Measurements from ENCODE around the gene TMEM214.
A peak's percentile ranks its signal among the peaks of the same experiment; 100 is the strongest.

Gene TMEM214

GRCh38 chr2:27032495-27033252 lies at the start of gene TMEM214:
Gene TMEM214, plus strand, starts transcription at chr2:27032965. Its CDS starts 51 bp downstream, at chr2:27033016.
- Mint-ChIP-seq H3K4me3 (peak within 1 kb of the TSS; percentile 92), H3K27ac (ENCODE audit: low read depth) (peak within 1 kb of the TSS; percentile 89), H3K36me3 (ENCODE audit: insufficient read depth) (peaks cover 10% of the 10 kb centered on the region), H3K9me3 (no peaks in the 10 kb centered on the region), H3K27me3 (no peaks in the 10 kb centered on the region), H3K4me1 (peaks cover 52% of the 10 kb centered on the region)
- DNase-seq (ENCODE audit: low spot score in 2 of 2) (peak; percentile 43 to 50), ATAC-seq (replicated peaks; ENCODE audit: extremely low read depth, poor library complexity, severe bottlenecking) (peak; percentile 94)

- ATAC-seq (replicated peaks; ENCODE audit: extremely low read depth, poor library complexity, severe bottlenecking) (no peak), DNase-seq (ENCODE audit: low spot score in 2 of 2) (no peak)
- Mint-ChIP-seq H3K4me3 (no peak overlapping the region), H3K36me3 (ENCODE audit: insufficient read depth) (no peaks in the 10 kb centered on the region), H3K27ac (ENCODE audit: low read depth) (no peak overlapping the region), H3K4me1 (peaks cover 4% of the 10 kb centered on the region), H3K9me3 (no peaks in the 10 kb centered on the region), H3K27me3 (peaks cover 11% of the 10 kb centered on the region)
Observed at GRCh38 chr2:26983746-26984145, 49.0 kb upstream of the TMEM214 start.

- Mint-ChIP-seq H3K4me3 (no peak overlapping the region), H3K4me1 (peaks cover 4% of the 10 kb centered on the region), H3K27me3 (no peaks in the 10 kb centered on the region), H3K36me3 (ENCODE audit: insufficient read depth) (no peaks in the 10 kb centered on the region), H3K27ac (ENCODE audit: low read depth) (no peak overlapping the region), H3K9me3 (no peaks in the 10 kb centered on the region)
- ATAC-seq (replicated peaks; ENCODE audit: extremely low read depth, poor library complexity, severe bottlenecking) (no peak), DNase-seq (ENCODE audit: low spot score in 2 of 2) (no peak)
Observed at GRCh38 chr2:26985807-26986206, 47.0 kb upstream of the TMEM214 start.

- H3K27ac Mint-ChIP-seq (ENCODE audit: low read depth): no peak overlapping the region
Observed at GRCh38 chr2:26986576-26986975, 46.2 kb upstream of the TMEM214 start.

GRCh38 chr2:26988058-26988860 lies 44.5 kb upstream of the TMEM214 start:
- H3K27ac Mint-ChIP-seq (ENCODE audit: low read depth): no peak overlapping the region
- no peak for DNase-seq (ENCODE audit: low spot score in 2 of 2)
- ATAC-seq (replicated peaks; ENCODE audit: extremely low read depth, poor library complexity, severe bottlenecking): no peak

More at GRCh38 chr2:26986576-26986975, 46.2 kb upstream of the TMEM214 start:
- no peak overlapping the region for H3K4me3 Mint-ChIP-seq
- DNase-seq (ENCODE audit: low spot score in 2 of 2) (no peak), ATAC-seq (replicated peaks; ENCODE audit: extremely low read depth, poor library complexity, severe bottlenecking) (no peak)
- H3K36me3 Mint-ChIP-seq (ENCODE audit: insufficient read depth): no peaks in the 10 kb centered on the region
- H3K9me3 Mint-ChIP-seq: no peaks in the 10 kb centered on the region
- H3K27me3 Mint-ChIP-seq: no peaks in the 10 kb centered on the region
- no peaks in the 10 kb centered on the region for H3K4me1 Mint-ChIP-seq

GRCh38 chr2:26989156-26989555 lies 43.6 kb upstream of the TMEM214 start:
- no peaks in the 10 kb centered on the region for H3K4me1 Mint-ChIP-seq
- no peaks in the 10 kb centered on the region for H3K9me3 Mint-ChIP-seq
- H3K36me3 Mint-ChIP-seq (ENCODE audit: insufficient read depth): no peaks in the 10 kb centered on the region
- ATAC-seq (replicated peaks; ENCODE audit: extremely low read depth, poor library complexity, severe bottlenecking) (no peak), DNase-seq (ENCODE audit: low spot score in 2 of 2) (no peak)
- no peaks in the 10 kb centered on the region for H3K27me3 Mint-ChIP-seq
- H3K27ac Mint-ChIP-seq (ENCODE audit: low read depth): no peak overlapping the region
- H3K4me3 Mint-ChIP-seq: no peak overlapping the region

More at GRCh38 chr2:26988058-26988860, 44.5 kb upstream of the TMEM214 start:
- Mint-ChIP-seq H3K27me3 (no peaks in the 10 kb centered on the region), H3K9me3 (no peaks in the 10 kb centered on the region), H3K4me3 (no peak overlapping the region), H3K36me3 (ENCODE audit: insufficient read depth) (no peaks in the 10 kb centered on the region), H3K4me1 (no peaks in the 10 kb centered on the region)

GRCh38 chr2:26991717-26992116 lies 41.0 kb upstream of the TMEM214 start:
- H3K4me3 Mint-ChIP-seq: no peak overlapping the region

GRCh38 chr2:26993768-26994167 lies 39.0 kb upstream of the TMEM214 start:
- no peaks in the 10 kb centered on the region for H3K9me3 Mint-ChIP-seq
- no peak overlapping the region for H3K4me3 Mint-ChIP-seq
- ATAC-seq (replicated peaks; ENCODE audit: extremely low read depth, poor library complexity, severe bottlenecking) (no peak), DNase-seq (ENCODE audit: low spot score in 2 of 2) (no peak)
- no peaks in the 10 kb centered on the region for H3K36me3 Mint-ChIP-seq (ENCODE audit: insufficient read depth)
- no peak overlapping the region for H3K27ac Mint-ChIP-seq (ENCODE audit: low read depth)
- no peaks in the 10 kb centered on the region for H3K4me1 Mint-ChIP-seq
- peaks cover 4% of the 10 kb centered on the region for H3K27me3 Mint-ChIP-seq

More at GRCh38 chr2:26991717-26992116, 41.0 kb upstream of the TMEM214 start:
- Mint-ChIP-seq H3K4me1 (no peaks in the 10 kb centered on the region), H3K27me3 (no peaks in the 10 kb centered on the region), H3K9me3 (no peaks in the 10 kb centered on the region), H3K36me3 (ENCODE audit: insufficient read depth) (no peaks in the 10 kb centered on the region), H3K27ac (ENCODE audit: low read depth) (no peak overlapping the region)
- DNase-seq (ENCODE audit: low spot score in 2 of 2) (no peak), ATAC-seq (replicated peaks; ENCODE audit: extremely low read depth, poor library complexity, severe bottlenecking) (no peak)

- ATAC-seq (replicated peaks; ENCODE audit: extremely low read depth, poor library complexity, severe bottlenecking): no peak
- H3K36me3 Mint-ChIP-seq (ENCODE audit: insufficient read depth): no peaks in the 10 kb centered on the region
- H3K27me3 Mint-ChIP-seq: peaks cover 10% of the 10 kb centered on the region
- H3K9me3 Mint-ChIP-seq: no peaks in the 10 kb centered on the region
- no peak overlapping the region for H3K27ac Mint-ChIP-seq (ENCODE audit: low read depth)
- no peak overlapping the region for H3K4me3 Mint-ChIP-seq
- no peaks in the 10 kb centered on the region for H3K4me1 Mint-ChIP-seq
- no peak for DNase-seq (ENCODE audit: low spot score in 2 of 2)
Observed at GRCh38 chr2:26994983-26995382, 37.8 kb upstream of the TMEM214 start.

- H3K9me3 Mint-ChIP-seq: no peaks in the 10 kb centered on the region
- peaks cover 10% of the 10 kb centered on the region for H3K27me3 Mint-ChIP-seq
- H3K27ac Mint-ChIP-seq (ENCODE audit: low read depth): no peak overlapping the region
- no peak overlapping the region for H3K4me3 Mint-ChIP-seq
- DNase-seq (ENCODE audit: low spot score in 2 of 2) (no peak), ATAC-seq (replicated peaks; ENCODE audit: extremely low read depth, poor library complexity, severe bottlenecking) (no peak)
- no peaks in the 10 kb centered on the region for H3K4me1 Mint-ChIP-seq
- H3K36me3 Mint-ChIP-seq (ENCODE audit: insufficient read depth): no peaks in the 10 kb centered on the region
Observed at GRCh38 chr2:26997394-26997793, 35.4 kb upstream of the TMEM214 start.

GRCh38 chr2:26998323-26998722 lies 34.4 kb upstream of the TMEM214 start:
- Mint-ChIP-seq H3K4me1 (no peaks in the 10 kb centered on the region), H3K27ac (ENCODE audit: low read depth) (no peak overlapping the region), H3K27me3 (peaks cover 18% of the 10 kb centered on the region), H3K4me3 (no peak overlapping the region), H3K9me3 (no peaks in the 10 kb centered on the region), H3K36me3 (ENCODE audit: insufficient read depth) (no peaks in the 10 kb centered on the region)
- ATAC-seq (replicated peaks; ENCODE audit: extremely low read depth, poor library complexity, severe bottlenecking) (no peak), DNase-seq (ENCODE audit: low spot score in 2 of 2) (no peak)

- no peak overlapping the region for H3K27ac Mint-ChIP-seq (ENCODE audit: low read depth)
Observed at GRCh38 chr2:27000228-27000627, 32.5 kb upstream of the TMEM214 start.

GRCh38 chr2:27000995-27001394 lies 31.8 kb upstream of the TMEM214 start:
- H3K9me3 Mint-ChIP-seq: no peaks in the 10 kb centered on the region
- DNase-seq (ENCODE audit: low spot score in 2 of 2) (no peak), ATAC-seq (replicated peaks; ENCODE audit: extremely low read depth, poor library complexity, severe bottlenecking) (no peak)
- peaks cover 36% of the 10 kb centered on the region for H3K27me3 Mint-ChIP-seq
- H3K27ac Mint-ChIP-seq (ENCODE audit: low read depth): no peak overlapping the region
- no peaks in the 10 kb centered on the region for H3K36me3 Mint-ChIP-seq (ENCODE audit: insufficient read depth)
- no peaks in the 10 kb centered on the region for H3K4me1 Mint-ChIP-seq
- H3K4me3 Mint-ChIP-seq: no peak overlapping the region

More at GRCh38 chr2:27000228-27000627, 32.5 kb upstream of the TMEM214 start:
- H3K36me3 Mint-ChIP-seq (ENCODE audit: insufficient read depth): no peaks in the 10 kb centered on the region
- ATAC-seq (replicated peaks; ENCODE audit: extremely low read depth, poor library complexity, severe bottlenecking) (no peak), DNase-seq (ENCODE audit: low spot score in 2 of 2) (no peak)
- peaks cover 31% of the 10 kb centered on the region for H3K27me3 Mint-ChIP-seq
- no peak overlapping the region for H3K4me3 Mint-ChIP-seq
- H3K9me3 Mint-ChIP-seq: no peaks in the 10 kb centered on the region
- H3K4me1 Mint-ChIP-seq: no peaks in the 10 kb centered on the region
